OCI-M2 (cell line): ENCODE measurements around the gene RHBDF2.
"Not testable (repeated sequence)": the region's sequence is repeated elsewhere in the genome, so short reads cannot be mapped to it uniquely, and the experiment has no call there.

ENCODE experiments used
- DNase-seq: peaks from one replicate; lab custom pipeline; 2025; ENCODE audit not compliant: unreplicated experiment; lab: John Stamatoyannopoulos, UW

The RHBDF2 gene

DNA sequence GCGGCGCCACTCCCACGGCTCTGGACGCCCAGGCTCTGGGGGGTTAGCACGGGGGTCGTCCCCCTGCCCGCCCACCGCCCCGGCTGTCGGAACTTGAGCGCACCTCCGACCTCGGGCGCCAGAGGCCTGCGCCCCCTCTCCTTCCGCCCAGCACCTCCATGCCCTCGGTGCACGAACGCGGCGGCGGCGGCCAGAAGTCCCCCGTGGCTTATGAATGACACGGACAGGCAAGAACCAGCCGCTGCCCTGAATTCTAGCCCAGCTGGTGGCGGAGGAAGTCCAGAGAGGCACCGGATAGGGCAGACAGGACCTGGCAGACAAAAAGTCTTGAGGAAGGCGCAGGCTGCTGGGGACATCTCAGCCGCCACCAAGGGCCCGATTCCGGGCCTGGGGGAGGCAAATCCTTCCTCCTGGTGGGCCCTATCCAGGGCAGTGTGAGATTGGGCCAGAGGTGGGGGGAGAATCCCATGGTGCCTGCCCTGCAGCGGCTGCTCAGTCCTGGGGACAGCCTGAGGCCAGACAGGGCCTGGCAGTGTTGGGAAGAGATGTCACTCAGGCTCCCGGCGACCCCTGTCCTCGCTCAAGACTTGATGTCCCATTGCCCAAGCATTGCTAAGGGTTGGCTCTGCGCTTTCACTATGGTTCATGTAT is 37.2 kb upstream of the RHBDF2 start:
- no peak for DNase-seq

DNA sequence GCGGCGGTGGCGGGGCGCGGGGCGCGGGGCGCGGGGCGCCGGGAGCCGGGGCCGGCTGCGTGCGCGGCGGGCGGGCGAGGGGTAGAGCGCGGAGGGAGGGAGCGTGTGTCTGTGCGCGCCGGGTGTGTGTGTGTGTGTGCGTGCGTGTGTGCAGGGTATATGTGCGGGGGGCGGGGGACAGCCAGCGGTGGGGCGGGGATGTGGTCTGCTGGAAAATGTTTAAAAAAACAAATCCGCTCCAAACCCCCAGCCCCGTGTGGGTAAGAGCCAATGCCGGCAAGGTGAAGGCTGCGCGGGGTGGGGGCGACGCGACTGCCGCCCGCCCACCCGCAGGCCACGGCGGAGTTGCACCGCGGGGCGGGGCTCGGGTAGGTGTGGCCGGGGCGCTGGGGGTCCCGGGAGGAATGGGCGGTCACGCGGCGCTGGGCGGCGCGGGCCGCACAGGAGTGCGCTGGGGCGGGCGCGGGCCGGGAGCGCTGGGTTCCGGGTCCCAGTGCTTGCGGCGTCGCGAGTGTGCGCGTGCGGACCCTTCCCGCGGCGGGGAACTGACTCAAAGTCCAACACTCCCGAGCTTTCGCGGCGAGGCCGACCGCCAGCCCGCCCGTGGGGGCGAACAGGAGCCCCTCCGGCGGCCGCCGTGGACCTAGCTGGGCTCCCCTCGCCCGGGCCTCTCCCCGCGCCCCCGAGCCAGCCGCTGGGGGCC is 36.5 kb upstream of the RHBDF2 start, which contains the start of gene CYGB:
Gene CYGB, minus strand, starts transcription at position 132 of the 703 bp plus-strand sequence. CDS start 167 bp downstream, outside the sequence.
- no peak for DNase-seq

DNA sequence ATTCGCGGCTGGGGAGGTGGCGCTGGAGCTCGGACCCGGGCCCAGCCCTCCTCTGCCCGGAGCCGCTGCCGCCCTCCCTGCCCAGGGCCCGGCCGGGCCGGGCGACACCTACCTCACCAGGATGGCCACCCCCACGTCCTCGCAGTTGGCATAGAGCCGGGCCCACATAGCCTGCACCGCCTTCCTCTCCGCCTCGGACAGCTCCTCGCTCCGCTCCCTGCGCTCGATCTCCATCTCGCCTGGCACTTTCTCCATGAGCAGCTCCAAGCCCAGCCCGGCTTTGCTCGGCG is 36.0 kb upstream of the RHBDF2 start:
- no peak for DNase-seq

GRCh38 chr17:76536511-76537287 is 35.5 kb upstream of the RHBDF2 start:
- DNase-seq: no peak

DNA sequence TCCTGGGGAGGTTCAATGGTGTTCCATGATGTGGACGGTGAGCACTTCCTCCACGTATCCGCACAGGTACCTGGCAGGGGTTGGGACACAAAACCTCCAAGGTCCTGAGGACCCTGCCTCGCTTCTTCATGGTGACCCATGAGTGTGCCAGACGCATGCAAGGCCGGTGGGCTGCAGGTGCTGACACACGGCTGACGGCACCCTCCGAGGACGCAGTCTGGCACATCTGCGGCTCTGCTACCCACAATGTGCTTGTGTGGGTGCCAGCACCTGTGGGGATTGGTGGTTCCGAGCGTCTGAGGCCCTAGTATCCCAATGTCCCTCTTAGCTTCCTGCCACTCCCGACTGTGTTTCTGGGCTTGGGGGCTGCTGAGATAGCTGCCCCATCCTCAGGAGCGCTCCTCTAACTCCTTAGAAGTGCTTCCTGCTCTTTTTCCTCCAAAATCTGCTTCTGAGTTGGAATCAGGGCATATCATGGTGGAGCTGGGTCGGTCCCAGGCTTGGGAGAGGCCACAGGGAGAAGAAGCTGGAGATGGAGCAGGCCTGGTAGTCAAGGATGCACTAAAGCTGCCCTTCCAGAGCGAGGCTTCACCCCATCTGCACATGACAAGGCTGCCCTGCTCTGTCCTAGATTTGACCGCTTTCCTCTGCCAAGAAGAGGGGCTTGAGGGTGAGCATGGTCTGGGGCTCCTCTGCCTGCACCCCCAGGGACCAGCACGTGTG is 34.7 kb upstream of the RHBDF2 start:
- DNase-seq: no peak

GRCh38 chr17:76534831-76535732 is 33.9 kb upstream of the RHBDF2 start:
- no peak for DNase-seq

DNA sequence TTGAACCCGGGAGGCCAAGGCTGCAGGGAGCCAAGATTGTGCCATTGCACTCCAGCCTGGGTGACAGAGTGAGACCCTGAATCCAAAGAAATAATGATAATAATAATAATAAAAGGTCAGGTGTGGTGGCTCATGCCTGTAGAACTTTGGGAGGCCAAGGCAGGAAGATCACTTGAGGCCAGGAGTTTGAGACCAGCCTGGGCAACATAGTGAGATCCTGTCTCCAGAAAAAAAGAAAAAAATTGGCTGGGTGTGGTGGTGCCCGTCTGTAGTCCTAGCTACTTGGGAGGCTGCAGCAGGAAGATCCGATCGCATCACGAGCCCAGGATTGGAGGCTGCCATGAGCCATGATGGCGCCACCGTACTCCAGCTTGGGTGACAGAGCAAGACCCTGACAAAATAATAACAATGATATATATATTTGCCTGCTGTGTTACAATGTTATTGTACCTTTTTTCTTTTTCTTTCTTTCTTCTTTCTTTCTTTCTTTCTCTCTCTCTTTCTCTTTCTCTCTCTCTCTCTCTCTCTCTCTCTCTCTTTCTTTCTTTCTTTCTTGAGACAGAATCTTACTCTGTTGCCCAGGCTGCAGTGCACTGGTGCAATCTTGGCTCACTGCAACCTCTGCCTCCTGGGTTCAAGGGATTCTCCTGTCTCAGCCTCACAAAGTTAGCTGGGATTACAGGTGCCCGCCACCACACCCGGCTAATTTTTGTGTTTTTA is 32.6 kb upstream of the RHBDF2 start:
- not testable (repeated sequence) for DNase-seq

- DNase-seq: no peak
Observed at GRCh38 chr17:76532072-76532651, 30.9 kb upstream of the RHBDF2 start.

DNA sequence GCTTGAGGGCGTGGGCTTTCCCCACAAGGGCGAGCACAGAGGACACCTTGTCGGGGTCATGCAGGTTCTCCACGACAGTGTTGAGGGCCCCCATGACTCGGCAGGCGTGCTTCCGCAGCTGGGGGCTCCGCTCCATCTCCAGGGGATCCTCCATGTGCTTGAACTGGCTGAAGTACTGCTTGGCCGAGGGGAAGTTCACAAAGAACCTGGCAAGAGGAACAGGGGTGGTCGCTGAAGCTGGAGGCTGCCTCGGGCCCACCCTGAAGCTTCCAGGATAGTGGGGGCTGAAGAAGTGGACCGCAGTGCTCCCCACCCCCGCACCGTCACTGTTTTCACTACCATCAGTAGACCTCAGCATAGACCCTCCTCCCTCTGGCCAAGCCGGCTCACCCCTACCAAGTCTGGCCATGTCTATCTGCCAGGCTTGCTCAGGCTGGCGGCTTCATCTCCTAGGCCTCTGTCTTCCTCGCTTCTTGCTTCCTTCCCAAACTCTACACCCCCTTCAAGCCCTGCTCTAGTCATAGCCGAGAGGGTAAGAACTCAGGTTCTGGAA is 30.3 kb upstream of the RHBDF2 start:
- no peak for DNase-seq

DNA sequence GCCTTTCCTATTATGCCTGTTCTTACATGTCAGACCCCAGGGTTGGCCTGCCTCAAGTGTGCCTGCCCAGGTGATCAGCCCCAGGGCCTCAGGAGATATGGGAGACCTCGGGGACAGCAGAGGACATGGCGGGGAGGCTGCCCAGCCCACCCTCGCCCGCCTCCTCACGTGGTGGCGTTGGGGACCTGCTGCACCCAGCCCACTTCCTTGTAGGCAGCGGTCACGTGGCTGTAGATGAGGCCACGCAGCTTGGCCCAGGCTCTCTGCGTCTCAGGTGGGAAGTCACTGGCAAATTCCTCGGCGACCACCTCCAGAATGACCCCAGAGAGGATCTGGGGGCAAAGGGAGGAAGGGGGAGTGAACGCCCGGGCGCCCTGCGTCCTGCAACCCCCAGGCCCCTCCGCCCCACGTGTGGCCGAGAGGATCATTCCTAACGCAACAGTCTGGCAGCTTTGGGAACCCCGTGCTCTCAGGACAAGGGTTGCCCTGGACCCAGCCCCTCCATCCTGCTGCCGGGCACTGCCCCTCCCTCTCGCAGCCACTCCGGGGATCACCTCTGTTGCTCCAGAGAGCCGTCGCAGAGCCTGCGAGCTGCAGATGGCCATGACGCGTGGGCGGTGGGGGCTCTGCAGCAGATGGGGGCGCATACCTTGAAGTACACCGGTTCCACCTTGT is 29.7 kb upstream of the RHBDF2 start:
- DNase-seq: no peak

DNA sequence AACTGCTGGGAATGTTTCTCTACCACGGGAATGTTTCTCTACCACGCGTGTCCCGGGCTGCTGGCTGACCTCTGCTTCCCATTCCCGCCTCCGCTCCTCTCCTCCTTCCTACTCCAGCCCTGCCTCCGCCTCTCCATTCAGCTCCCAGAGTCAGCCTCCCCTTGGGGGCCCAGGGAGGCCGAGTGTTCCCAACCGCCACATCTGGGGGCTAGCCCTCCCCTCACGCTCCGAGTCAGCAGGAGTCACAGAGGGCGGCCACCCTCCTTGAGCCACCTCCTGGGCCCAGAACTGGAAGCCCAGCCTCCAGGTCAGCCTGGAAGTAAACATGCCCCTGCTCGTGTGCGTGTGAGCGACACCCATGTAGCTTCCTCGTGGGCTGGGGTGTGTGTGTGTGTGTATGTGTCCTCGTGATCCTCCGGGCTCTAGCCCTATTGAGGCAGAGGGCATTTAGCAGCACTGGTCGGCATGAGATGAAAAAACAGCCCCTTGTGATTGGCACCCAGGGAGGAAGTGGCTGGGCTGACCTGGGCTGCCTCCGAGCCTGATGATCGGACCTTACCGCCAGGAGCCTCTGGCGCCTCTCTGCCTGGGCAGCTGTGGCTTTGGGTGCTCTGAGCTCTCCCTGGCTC is 29.0 kb upstream of the RHBDF2 start:
- no peak for DNase-seq

- DNase-seq: no peak
Observed at GRCh38 chr17:76529224-76530094, 28.2 kb upstream of the RHBDF2 start.

GRCh38 chr17:76528528-76529223 is 27.5 kb upstream of the RHBDF2 start:
- DNase-seq: no peak

GRCh38 chr17:76528156-76528527 is 26.9 kb upstream of the RHBDF2 start:
- no peak for DNase-seq

DNA sequence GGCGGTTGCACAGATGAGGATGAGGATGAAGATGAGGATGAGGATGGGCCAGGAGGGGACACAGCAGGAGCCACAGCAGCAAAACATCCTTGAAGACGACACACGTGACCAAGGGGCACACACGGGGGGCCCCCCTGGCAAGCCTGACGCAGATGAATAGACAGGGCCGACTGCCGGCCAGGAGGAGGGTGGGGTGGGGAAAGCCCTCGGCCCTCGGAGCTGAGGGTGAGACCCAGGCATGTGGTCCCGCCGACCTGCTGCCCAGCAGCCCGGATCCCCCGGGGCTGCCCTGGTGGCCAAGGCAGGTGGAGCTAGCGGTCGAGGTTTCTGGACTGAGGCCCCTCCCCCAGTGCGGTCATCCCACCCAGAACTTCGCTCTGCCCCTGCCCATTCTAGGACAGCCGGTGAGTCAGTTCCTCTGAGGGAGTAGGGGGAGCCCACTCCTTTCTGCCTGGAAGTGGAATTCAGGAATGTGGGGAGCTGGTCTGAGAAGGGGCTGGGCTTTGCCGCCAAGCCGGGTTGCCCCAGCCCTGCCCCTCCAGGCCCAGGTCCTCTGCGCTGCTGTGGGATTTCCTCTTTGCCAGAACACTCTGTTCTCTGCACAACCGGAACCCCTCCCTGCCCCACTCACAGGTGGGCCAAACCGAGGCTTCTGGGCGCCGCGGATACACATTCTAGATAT is 26.3 kb upstream of the RHBDF2 start:
- DNase-seq: no peak

GRCh38 chr17:76527016-76527415 is 25.8 kb upstream of the RHBDF2 start:
- not testable (repeated sequence) for DNase-seq
